DOHH2 (cell line): Measurements from ENCODE around the gene ATG4B.

Experiments used
- H3F3A ChIP-seq: fragments of 200-600 bp; sonication (generic), shearing (Covaris generic); 2 replicates; pipeline ENCODE4 v1.6.0; 2016; ENCODE audit warnings: antibody characterized with exemption, mild to moderate bottlenecking; ENCODE audit not compliant: control insufficient read depth, insufficient read depth
- H3K27ac ChIP-seq: fragments of 200-600 bp; sonication (generic); 2 replicates; pipeline ENCODE4 v1.5.1; 2014; ENCODE audit warnings: low read depth, mild to moderate bottlenecking, low read length, moderate library complexity
- H3K27me3 ChIP-seq: fragments of 200-600 bp; sonication (generic); 2 replicates; pipeline ENCODE4 v1.6.1; 2014; ENCODE audit warnings: mild to moderate bottlenecking, low read length, mixed read lengths; ENCODE audit not compliant: control insufficient read depth
- H3K36me3 ChIP-seq: fragments of 200-600 bp; sonication (generic); 2 replicates; pipeline ENCODE4 v1.6.1; 2014; ENCODE audit warnings: mild to moderate bottlenecking, low read length, moderate library complexity, mixed read lengths; ENCODE audit not compliant: control insufficient read depth
- H3K4me1 ChIP-seq: fragments of 200-600 bp; sonication (generic); 2 replicates; pipeline ENCODE4 v1.6.1; 2014; ENCODE audit warnings: mild to moderate bottlenecking, low read length, mixed read lengths; ENCODE audit not compliant: control insufficient read depth
- H3K4me2 ChIP-seq: fragments of 200-600 bp; sonication (generic); 2 replicates; pipeline ENCODE4 v1.6.0; 2014; ENCODE audit warnings: mild to moderate bottlenecking, low read length, moderate library complexity
- H3K4me3 ChIP-seq: fragments of 200-600 bp; sonication (generic); 2 replicates; pipeline ENCODE4 v1.5.1; 2014; ENCODE audit warnings: mild to moderate bottlenecking, low read length, mixed read lengths
- H3K79me2 ChIP-seq: fragments of 200-600 bp; sonication (generic); 2 replicates; pipeline ENCODE4 v1.6.1; 2014; ENCODE audit warnings: mild to moderate bottlenecking, low read length, mixed read lengths; ENCODE audit not compliant: control insufficient read depth
- H3K9me2 ChIP-seq: fragments of 200-600 bp; sonication (generic); replicated peaks from 2 replicates; pipeline ENCODE4 v1.6.1; 2014; ENCODE audit warnings: mild to moderate bottlenecking, low read length, mixed read lengths; ENCODE audit not compliant: control insufficient read depth
- H3K9me3 ChIP-seq: fragments of 200-600 bp; sonication (generic); 2 replicates; pipeline ENCODE4 v1.6.1; 2014; ENCODE audit warnings: antibody characterized with exemption, low read length, mixed read lengths; ENCODE audit not compliant: control insufficient read depth, insufficient read depth
- H4K20me1 ChIP-seq: fragments of 200-600 bp; sonication (generic); 2 replicates; pipeline ENCODE4 v1.6.0; 2014; ENCODE audit warnings: low read depth, mild to moderate bottlenecking, antibody characterized with exemption, low read length, moderate library complexity; ENCODE audit not compliant: control insufficient read depth, insufficient read depth
- EZH2phosphoT487 ChIP-seq: fragments of 200-600 bp; sonication (generic); IDR thresholded peaks from 2 replicates; pipeline ENCODE4 v1.6.1; 2017; ENCODE audit warnings: borderline replicate concordance, mild to moderate bottlenecking, antibody characterized with exemption, low read length, moderate library complexity, mixed read lengths
- TF ChIP-seq, protein P1 (sequence below): fragments of 200-600 bp; sonication (generic); IDR thresholded peaks from one replicate; pipeline ENCODE4 v1.5.1; 2014; ENCODE audit warnings: antibody characterized with exemption, mild to moderate bottlenecking, low read depth, low read length; ENCODE audit not compliant: poor library complexity, severe bottlenecking

The ATG4B gene

DNA sequence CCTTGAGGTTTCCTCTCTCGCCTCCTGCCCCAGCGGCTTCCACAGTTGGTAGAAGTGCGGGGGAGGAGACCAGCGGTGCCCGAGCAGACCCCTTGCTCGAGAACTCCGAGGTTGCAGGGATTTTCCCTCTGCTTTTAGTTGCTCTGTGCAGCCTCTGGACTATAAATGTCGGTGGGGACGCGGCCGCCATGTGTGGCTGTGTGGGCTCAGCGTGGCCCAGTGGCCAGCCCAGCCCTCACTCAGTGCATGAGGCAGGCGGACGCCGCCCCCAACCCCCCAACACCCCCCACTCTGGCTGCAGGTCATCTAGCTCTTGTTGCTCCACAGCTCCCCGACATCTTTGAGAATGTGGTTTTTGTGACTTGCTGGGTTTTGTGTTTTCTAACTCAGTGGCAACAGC lies 81.6 kb downstream of the ATG4B start:
- no peaks in the 10 kb centered on the region for H3K27me3 ChIP-seq
- H3K27ac ChIP-seq: no peak overlapping the region
- no peak overlapping the region for H3K4me2 ChIP-seq
- TF ChIP-seq, protein P1, sequence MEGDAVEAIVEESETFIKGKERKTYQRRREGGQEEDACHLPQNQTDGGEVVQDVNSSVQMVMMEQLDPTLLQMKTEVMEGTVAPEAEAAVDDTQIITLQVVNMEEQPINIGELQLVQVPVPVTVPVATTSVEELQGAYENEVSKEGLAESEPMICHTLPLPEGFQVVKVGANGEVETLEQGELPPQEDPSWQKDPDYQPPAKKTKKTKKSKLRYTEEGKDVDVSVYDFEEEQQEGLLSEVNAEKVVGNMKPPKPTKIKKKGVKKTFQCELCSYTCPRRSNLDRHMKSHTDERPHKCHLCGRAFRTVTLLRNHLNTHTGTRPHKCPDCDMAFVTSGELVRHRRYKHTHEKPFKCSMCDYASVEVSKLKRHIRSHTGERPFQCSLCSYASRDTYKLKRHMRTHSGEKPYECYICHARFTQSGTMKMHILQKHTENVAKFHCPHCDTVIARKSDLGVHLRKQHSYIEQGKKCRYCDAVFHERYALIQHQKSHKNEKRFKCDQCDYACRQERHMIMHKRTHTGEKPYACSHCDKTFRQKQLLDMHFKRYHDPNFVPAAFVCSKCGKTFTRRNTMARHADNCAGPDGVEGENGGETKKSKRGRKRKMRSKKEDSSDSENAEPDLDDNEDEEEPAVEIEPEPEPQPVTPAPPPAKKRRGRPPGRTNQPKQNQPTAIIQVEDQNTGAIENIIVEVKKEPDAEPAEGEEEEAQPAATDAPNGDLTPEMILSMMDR: no peak
- TF ChIP-seq EZH2phosphoT487: no peak
- peaks cover 4% of the 10 kb centered on the region; the same call in 1 of the 2 replicates for H3F3A ChIP-seq
- H3K79me2 ChIP-seq: no peaks in the 10 kb centered on the region
- no peaks in the 10 kb centered on the region for H4K20me1 ChIP-seq
- H3K9me2 ChIP-seq: no peaks in the 10 kb centered on the region
- H3K4me3 ChIP-seq: no peak overlapping the region
- peaks cover 77% of the 10 kb centered on the region for H3K36me3 ChIP-seq
- H3K9me3 ChIP-seq: peaks cover 9% of the 10 kb centered on the region; the same call in 1 of the 2 replicates
- H3K4me1 ChIP-seq: no peaks in the 10 kb centered on the region

DNA sequence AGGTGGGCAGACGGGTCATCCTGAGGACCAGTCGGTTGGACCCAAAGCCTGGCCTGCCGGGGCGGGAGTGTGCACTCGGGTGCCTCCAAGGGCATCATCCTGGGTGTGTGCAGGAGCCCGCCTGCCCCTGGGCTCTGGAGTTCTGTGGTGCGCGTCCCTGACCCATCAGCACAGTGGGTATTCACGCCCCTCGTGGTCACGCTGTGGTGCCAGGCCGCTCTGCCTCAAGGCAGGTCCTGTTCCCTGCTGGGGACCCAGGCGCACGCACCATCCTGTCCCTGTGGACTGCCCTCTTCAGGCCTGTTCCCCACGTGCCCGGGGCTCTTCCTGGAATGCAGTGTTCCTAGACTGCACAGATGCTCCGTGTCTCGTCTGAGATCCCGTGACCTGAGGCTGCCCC lies 82.6 kb downstream of the ATG4B start:
- Histone ChIP-seq H3K9me3 (peaks cover 9% of the 10 kb centered on the region; the same call in 1 of the 2 replicates), H3K36me3 (peaks cover 78% of the 10 kb centered on the region), H3F3A (peaks cover 4% of the 10 kb centered on the region; the same call in 1 of the 2 replicates), H3K27ac (no peak overlapping the region), H3K4me2 (no peak overlapping the region), H4K20me1 (no peaks in the 10 kb centered on the region), H3K4me3 (no peak overlapping the region), H3K27me3 (no peaks in the 10 kb centered on the region), H3K79me2 (no peaks in the 10 kb centered on the region), H3K4me1 (no peaks in the 10 kb centered on the region), H3K9me2 (no peaks in the 10 kb centered on the region)
- TF ChIP-seq EZH2phosphoT487: no peak
- TF ChIP-seq, protein P1: no peak

DNA sequence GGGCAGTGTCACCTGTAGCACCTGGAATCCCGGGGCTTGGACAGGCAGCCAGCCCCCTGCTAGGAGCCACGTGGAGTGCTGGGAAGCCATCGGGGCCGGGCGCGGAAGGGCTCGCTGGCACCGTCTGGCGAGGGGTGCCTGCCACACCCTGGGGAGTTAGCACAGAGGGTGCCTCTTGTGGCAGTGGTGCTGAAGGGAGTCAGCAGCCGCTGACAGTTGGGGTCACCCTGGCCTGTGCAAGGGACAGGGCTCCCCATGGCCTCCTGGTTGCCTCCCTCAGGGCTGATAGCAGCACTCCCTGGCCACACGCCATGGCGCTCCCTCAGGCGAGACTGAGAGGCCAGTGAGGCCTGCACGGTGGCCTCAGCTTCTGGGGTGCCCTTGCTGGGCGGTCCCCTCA lies 83.1 kb downstream of the ATG4B start:
- Histone ChIP-seq H3K4me1 (no peaks in the 10 kb centered on the region), H4K20me1 (no peaks in the 10 kb centered on the region), H3K4me3 (no peak overlapping the region), H3K9me2 (no peaks in the 10 kb centered on the region), H3K36me3 (peaks cover 78% of the 10 kb centered on the region), H3K4me2 (no peak overlapping the region), H3F3A (peaks cover 4% of the 10 kb centered on the region; the same call in 1 of the 2 replicates), H3K79me2 (no peaks in the 10 kb centered on the region), H3K9me3 (peaks cover 9% of the 10 kb centered on the region; the same call in 1 of the 2 replicates), H3K27me3 (no peaks in the 10 kb centered on the region), H3K27ac (no peak overlapping the region)
- TF ChIP-seq EZH2phosphoT487: no peak
- TF ChIP-seq, protein P1: no peak

DNA sequence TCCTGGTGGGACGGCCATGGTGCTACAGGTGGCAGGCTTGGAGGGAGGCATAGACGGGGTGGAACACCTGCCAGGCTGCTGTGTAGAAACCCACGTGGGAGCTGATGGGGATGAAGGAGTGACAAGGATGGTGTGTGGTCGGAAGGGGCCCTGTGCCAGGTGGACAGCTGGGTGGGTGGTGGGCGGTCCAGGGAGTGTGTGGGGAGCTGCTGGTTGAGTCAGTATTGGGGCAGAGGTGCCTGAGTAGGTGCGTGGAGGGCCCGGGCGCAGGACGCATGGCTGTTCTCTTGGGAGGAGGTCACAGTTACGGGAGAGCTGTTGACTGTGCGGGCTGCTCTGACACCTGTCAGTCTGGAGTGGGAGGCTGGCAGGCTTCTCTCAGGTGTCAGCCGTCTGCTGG lies 84.4 kb downstream of the ATG4B start:
- Histone ChIP-seq H3K36me3 (peaks cover 68% of the 10 kb centered on the region), H3K79me2 (no peaks in the 10 kb centered on the region), H3K27ac (no peak overlapping the region), H3K9me3 (peaks cover 9% of the 10 kb centered on the region; the same call in 1 of the 2 replicates), H3K27me3 (no peaks in the 10 kb centered on the region), H3K4me3 (no peak overlapping the region), H3F3A (peaks cover 4% of the 10 kb centered on the region; the same call in 1 of the 2 replicates), H3K4me1 (no peaks in the 10 kb centered on the region), H3K9me2 (no peaks in the 10 kb centered on the region), H3K4me2 (no peak overlapping the region), H4K20me1 (no peaks in the 10 kb centered on the region)
- TF ChIP-seq, protein P1: no peak
- TF ChIP-seq EZH2phosphoT487: no peak
